Gastrocnemius medialis (tissue), 4 donors: ENCODE measurements around the gene WDR43.

ENCODE experiments used
- POLR2A ChIP-seq, 2 donors: fragments of 450-650 bp; IDR thresholded peaks; one replicate each; pipeline ENCODE4 v1.6.1; 2017; ENCODE audit warnings: antibody characterized with exemption in 2 of 2, mild to moderate bottlenecking in 2 of 2, moderate library complexity in 2 of 2
- TF ChIP-seq, protein P1 (sequence below), 5 experiments: fragments of 450-650 bp in 3 of 5; fragments of 200-600 bp in 2 of 5; sonication (generic) in 2 of 5; IDR thresholded peaks in 4 of 5; conservative IDR thresholded peaks in 1 of 5; 1 replicate in 4 of 5; 2 replicates in 1 of 5; pipeline ENCODE4 v1.5.1; 2016 to 2019; ENCODE audit warnings: antibody characterized with exemption in 5 of 5, mild to moderate bottlenecking in 3 of 5, moderate library complexity in 3 of 5

DNA sequence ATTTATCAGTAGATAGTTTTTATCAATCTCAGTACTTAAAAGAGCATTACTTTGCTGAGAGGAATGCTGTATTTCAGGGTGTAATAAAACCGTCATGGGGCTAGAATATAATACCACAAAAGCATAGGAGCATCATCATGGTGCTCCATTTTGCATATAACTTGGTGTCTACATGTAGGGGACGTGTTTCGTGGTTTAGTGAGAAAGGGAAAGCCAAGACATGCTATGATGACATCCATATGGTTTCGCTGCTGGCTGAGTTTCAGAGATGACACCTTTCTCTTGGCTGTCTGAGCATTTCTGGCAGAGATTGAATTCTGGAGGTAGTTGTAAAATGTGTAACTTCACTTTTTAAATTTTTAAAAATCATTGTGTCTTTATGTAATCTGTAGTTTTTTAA lies 32.4 kb downstream of the WDR43 start:
- TF ChIP-seq, protein P1, sequence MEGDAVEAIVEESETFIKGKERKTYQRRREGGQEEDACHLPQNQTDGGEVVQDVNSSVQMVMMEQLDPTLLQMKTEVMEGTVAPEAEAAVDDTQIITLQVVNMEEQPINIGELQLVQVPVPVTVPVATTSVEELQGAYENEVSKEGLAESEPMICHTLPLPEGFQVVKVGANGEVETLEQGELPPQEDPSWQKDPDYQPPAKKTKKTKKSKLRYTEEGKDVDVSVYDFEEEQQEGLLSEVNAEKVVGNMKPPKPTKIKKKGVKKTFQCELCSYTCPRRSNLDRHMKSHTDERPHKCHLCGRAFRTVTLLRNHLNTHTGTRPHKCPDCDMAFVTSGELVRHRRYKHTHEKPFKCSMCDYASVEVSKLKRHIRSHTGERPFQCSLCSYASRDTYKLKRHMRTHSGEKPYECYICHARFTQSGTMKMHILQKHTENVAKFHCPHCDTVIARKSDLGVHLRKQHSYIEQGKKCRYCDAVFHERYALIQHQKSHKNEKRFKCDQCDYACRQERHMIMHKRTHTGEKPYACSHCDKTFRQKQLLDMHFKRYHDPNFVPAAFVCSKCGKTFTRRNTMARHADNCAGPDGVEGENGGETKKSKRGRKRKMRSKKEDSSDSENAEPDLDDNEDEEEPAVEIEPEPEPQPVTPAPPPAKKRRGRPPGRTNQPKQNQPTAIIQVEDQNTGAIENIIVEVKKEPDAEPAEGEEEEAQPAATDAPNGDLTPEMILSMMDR (IDR thresholded peaks at IDR 0.05 in 4 of 5, conservative IDR thresholded peaks at IDR 0.05 in 1 of 5): no peak
- no peak for TF ChIP-seq POLR2A (IDR thresholded peaks at IDR 0.05)
